Diencephalon (tissue), 1 donor: Measurements from ENCODE around the gene CTXN2. TPM values are rescaled to one million over a fixed set of nuclear protein-coding genes. Genes with fewer than 3 reads are reported as not detected.

Experiments used
- total RNA-seq: library from RNA; depleted of rRNA; stranded (reverse); fragments of >200 nt; gene quantifications from one replicate; pipeline ENCODE4 v1.2.3, GENCODE V29; 2014

CTXN2 gene
- total RNA-seq = 1.6 TPM

GRCh38 chr15:48191574-48192225 is at the start of gene CTXN2:
CTXN2 (plus strand) TSS chr15:48191665; CDS start chr15:48201301, 9,636 bp downstream.

GRCh38 chr15:48177766-48178647 is 13.5 kb upstream of the CTXN2 start, which contains the start of gene MYEF2:
MYEF2 (minus strand) TSS chr15:48178295; CDS start chr15:48178237, 58 bp downstream.

GRCh38 chr15:48205981-48206380 is 14.5 kb downstream of the CTXN2 start, which contains the start of gene SLC12A1:
SLC12A1 (plus strand) TSS chr15:48206302; CDS start chr15:48207720, 1,418 bp downstream.

Other genes starting within 250 kb of the CTXN2 start
- 0.92 TPM for gene SLC24A5, start 70.7 kb upstream of the CTXN2 start, total RNA-seq
- gene MYEF2, start 13.4 kb upstream of the CTXN2 start, total RNA-seq = 140 TPM
- 5.8 TPM for gene SLC12A1, start 14.6 kb downstream of the CTXN2 start, total RNA-seq
- gene DUT, start 139.8 kb downstream of the CTXN2 start, total RNA-seq = 72.7 TPM